GM12878 (cell line): Measurements from ENCODE around the gene CMBL.

Experiments used
- CHD2 ChIP-seq: IDR thresholded peaks from 2 replicates; pipeline ENCODE4 v1.6.1; 2011; ENCODE audit warnings: low read depth, low read length, improper control_type of control experiment, borderline replicate concordance
- CHD4 ChIP-seq: fragments of 200-600 bp; sonication (generic); IDR thresholded peaks from 2 replicates; pipeline ENCODE4 v1.6.1; 2016; ENCODE audit warnings: mild to moderate bottlenecking
- EZH2 ChIP-seq: IDR thresholded peaks from 2 replicates; pipeline ENCODE4 v1.6.1; 2012; ENCODE audit warnings: low read depth, mild to moderate bottlenecking, control low read depth, inconsistent platforms, low read length, borderline replicate concordance; ENCODE audit not compliant: control insufficient read depth
- FOS ChIP-seq: IDR thresholded peaks from 3 replicates; pipeline ENCODE4 v1.6.1; 2011; ENCODE audit warnings: borderline replicate concordance; ENCODE audit not compliant: insufficient read length; ENCODE audit errors: extremely low read depth
- HDAC6 ChIP-seq: fragments of 200-600 bp; sonication (generic); IDR thresholded peaks from one replicate; pipeline ENCODE4 v1.8.0; 2017; ENCODE audit warnings: antibody characterized with exemption; ENCODE audit not compliant: unreplicated experiment
- NKRF ChIP-seq: fragments of 450-650 bp; conservative IDR thresholded peaks from 2 replicates; pipeline ENCODE4 v1.6.1; 2017; ENCODE audit warnings: mild to moderate bottlenecking, moderate library complexity
- POLR2A ChIP-seq: IDR thresholded peaks from 2 replicates; pipeline ENCODE4 v1.6.1; 2011; ENCODE audit warnings: low read depth, mild to moderate bottlenecking, low read length
- POLR2AphosphoS5 ChIP-seq: IDR thresholded peaks from 2 replicates; pipeline ENCODE4 v1.6.1; 2011; ENCODE audit warnings: mild to moderate bottlenecking, low read length, inconsistent platforms
- POU2F2 ChIP-seq: IDR thresholded peaks from 3 replicates; pipeline ENCODE4 v1.6.1; 2011; ENCODE audit warnings: low read depth, mild to moderate bottlenecking, low read length, borderline replicate concordance
- RB1 ChIP-seq: fragments of 450-650 bp; formaldehyde crosslinking; IDR thresholded peaks from 2 replicates; pipeline ENCODE4 v1.6.1; 2017; ENCODE audit warnings: mild to moderate bottlenecking, borderline replicate concordance
- SPI1 ChIP-seq: IDR thresholded peaks from 2 replicates; pipeline ENCODE4 v1.6.1; 2011; ENCODE audit warnings: low read depth, mild to moderate bottlenecking, low read length, moderate library complexity, borderline replicate concordance; ENCODE audit not compliant: insufficient read depth
- ZNF24 ChIP-seq: fragments of 450-650 bp; IDR thresholded peaks from 2 replicates; pipeline ENCODE4 v1.6.1; 2017; ENCODE audit warnings: antibody characterized with exemption, mild to moderate bottlenecking
- TF ChIP-seq, protein P1 (sequence below): fragments of 450-650 bp; IDR thresholded peaks from 2 replicates; pipeline ENCODE4 v1.6.1; 2017; ENCODE audit warnings: mild to moderate bottlenecking

- TF ChIP-seq SPI1 (no peak), HDAC6 (no peak), CHD2 (no peak), CHD4 (no peak), POU2F2 (no peak), POLR2AphosphoS5 (no peak), POLR2A (no peak), RB1 (no peak), EZH2 (no peak), NKRF (no peak), ZNF24 (no peak), FOS (no peak)
- TF ChIP-seq, protein P1, sequence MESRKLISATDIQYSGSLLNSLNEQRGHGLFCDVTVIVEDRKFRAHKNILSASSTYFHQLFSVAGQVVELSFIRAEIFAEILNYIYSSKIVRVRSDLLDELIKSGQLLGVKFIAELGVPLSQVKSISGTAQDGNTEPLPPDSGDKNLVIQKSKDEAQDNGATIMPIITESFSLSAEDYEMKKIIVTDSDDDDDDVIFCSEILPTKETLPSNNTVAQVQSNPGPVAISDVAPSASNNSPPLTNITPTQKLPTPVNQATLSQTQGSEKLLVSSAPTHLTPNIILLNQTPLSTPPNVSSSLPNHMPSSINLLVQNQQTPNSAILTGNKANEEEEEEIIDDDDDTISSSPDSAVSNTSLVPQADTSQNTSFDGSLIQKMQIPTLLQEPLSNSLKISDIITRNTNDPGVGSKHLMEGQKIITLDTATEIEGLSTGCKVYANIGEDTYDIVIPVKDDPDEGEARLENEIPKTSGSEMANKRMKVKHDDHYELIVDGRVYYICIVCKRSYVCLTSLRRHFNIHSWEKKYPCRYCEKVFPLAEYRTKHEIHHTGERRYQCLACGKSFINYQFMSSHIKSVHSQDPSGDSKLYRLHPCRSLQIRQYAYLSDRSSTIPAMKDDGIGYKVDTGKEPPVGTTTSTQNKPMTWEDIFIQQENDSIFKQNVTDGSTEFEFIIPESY = no peak
These were observed 27.6 kb downstream of the CMBL start for GRCh38 chr5:10279925-10280720.
